ENCODE data around the gene MACROD2. TPM values are rescaled to one million over a fixed set of nuclear protein-coding genes. Genes with fewer than 3 reads are reported as not detected.
"Not testable (repeated sequence)": the region's sequence is repeated elsewhere in the genome, so short reads cannot be mapped to it uniquely, and the experiment has no call there.

Gene MACROD2
- total and polyA plus RNA-seq, 4 donors: 0.66 to 10.5 (median 3.3) TPM

- no peaks in the 10 kb centered on the region for H3K4me1 ChIP-seq (ENCODE audit: control insufficient read depth in 4 of 4, insufficient read depth in 4 of 4, low read length in 3 of 4)
- no peak for TF ChIP-seq RXRA (IDR thresholded peaks at IDR 0.05)
- TF ChIP-seq SP1 (IDR thresholded peaks at IDR 0.05): no peak
- TF ChIP-seq HNF4A (conservative IDR thresholded peaks at IDR 0.05): no peak
- TF ChIP-seq FOXA2 (IDR thresholded peaks at IDR 0.05): no peak
- TF ChIP-seq TAF1 (conservative IDR thresholded peaks at IDR 0.05): no peak
- TF ChIP-seq EGR1 (IDR thresholded peaks at IDR 0.05; ENCODE audit: low read depth in 2 of 2): no peak
- no peak for TF ChIP-seq JUND (IDR thresholded peaks at IDR 0.05)
- TF ChIP-seq YY1 (IDR thresholded peaks at IDR 0.05): no peak
- no peak for TF ChIP-seq FOXA1 (IDR thresholded peaks at IDR 0.05)
- TF ChIP-seq, protein P1, sequence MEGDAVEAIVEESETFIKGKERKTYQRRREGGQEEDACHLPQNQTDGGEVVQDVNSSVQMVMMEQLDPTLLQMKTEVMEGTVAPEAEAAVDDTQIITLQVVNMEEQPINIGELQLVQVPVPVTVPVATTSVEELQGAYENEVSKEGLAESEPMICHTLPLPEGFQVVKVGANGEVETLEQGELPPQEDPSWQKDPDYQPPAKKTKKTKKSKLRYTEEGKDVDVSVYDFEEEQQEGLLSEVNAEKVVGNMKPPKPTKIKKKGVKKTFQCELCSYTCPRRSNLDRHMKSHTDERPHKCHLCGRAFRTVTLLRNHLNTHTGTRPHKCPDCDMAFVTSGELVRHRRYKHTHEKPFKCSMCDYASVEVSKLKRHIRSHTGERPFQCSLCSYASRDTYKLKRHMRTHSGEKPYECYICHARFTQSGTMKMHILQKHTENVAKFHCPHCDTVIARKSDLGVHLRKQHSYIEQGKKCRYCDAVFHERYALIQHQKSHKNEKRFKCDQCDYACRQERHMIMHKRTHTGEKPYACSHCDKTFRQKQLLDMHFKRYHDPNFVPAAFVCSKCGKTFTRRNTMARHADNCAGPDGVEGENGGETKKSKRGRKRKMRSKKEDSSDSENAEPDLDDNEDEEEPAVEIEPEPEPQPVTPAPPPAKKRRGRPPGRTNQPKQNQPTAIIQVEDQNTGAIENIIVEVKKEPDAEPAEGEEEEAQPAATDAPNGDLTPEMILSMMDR (IDR thresholded peaks at IDR 0.05; ENCODE audit: low read depth, low read length, missing input control): no peak
- TF ChIP-seq GABPA (IDR thresholded peaks at IDR 0.05 in 1 of 2, conservative IDR thresholded peaks at IDR 0.05 in 1 of 2): no peak
- TF ChIP-seq, protein P2, sequence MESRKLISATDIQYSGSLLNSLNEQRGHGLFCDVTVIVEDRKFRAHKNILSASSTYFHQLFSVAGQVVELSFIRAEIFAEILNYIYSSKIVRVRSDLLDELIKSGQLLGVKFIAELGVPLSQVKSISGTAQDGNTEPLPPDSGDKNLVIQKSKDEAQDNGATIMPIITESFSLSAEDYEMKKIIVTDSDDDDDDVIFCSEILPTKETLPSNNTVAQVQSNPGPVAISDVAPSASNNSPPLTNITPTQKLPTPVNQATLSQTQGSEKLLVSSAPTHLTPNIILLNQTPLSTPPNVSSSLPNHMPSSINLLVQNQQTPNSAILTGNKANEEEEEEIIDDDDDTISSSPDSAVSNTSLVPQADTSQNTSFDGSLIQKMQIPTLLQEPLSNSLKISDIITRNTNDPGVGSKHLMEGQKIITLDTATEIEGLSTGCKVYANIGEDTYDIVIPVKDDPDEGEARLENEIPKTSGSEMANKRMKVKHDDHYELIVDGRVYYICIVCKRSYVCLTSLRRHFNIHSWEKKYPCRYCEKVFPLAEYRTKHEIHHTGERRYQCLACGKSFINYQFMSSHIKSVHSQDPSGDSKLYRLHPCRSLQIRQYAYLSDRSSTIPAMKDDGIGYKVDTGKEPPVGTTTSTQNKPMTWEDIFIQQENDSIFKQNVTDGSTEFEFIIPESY (IDR thresholded peaks at IDR 0.05): no peak
- no peak for TF ChIP-seq RAD21 (IDR thresholded peaks at IDR 0.05)
- TF ChIP-seq REST (IDR thresholded peaks at IDR 0.05): no peak
- TF ChIP-seq, protein P3, sequence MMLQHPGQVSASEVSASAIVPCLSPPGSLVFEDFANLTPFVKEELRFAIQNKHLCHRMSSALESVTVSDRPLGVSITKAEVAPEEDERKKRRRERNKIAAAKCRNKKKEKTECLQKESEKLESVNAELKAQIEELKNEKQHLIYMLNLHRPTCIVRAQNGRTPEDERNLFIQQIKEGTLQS (IDR thresholded peaks at IDR 0.05): no peak
- TF ChIP-seq, protein P4, sequence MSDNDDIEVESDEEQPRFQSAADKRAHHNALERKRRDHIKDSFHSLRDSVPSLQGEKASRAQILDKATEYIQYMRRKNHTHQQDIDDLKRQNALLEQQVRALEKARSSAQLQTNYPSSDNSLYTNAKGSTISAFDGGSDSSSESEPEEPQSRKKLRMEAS (IDR thresholded peaks at IDR 0.05): no peak
- TF ChIP-seq HNF4G (IDR thresholded peaks at IDR 0.05): no peak
- no peak for TF ChIP-seq NR2F2 (IDR thresholded peaks at IDR 0.05)
- DNase-seq (ENCODE audit: low spot score): no peak
- no peaks in the 10 kb centered on the region for H3K27me3 ChIP-seq (ENCODE audit: control insufficient read depth in 4 of 4, insufficient read depth in 4 of 4, low read length in 3 of 4)
- H3K36me3 ChIP-seq (ENCODE audit: control insufficient read depth in 4 of 4, insufficient read depth in 3 of 4, low read depth in 1 of 4, low read length in 3 of 4): no peaks in the 10 kb centered on the region
- H3K4me3 ChIP-seq (ENCODE audit: low read depth in 1 of 3, low read length in 3 of 3): no peak overlapping the region
- H3K9ac ChIP-seq (ENCODE audit: low read depth in 1 of 2, low read length in 2 of 2): no peak overlapping the region
- H3K9me3 ChIP-seq (ENCODE audit: control insufficient read depth in 4 of 4, low read length in 3 of 4): no peaks in the 10 kb centered on the region
- H3K27ac ChIP-seq (ENCODE audit: low read depth in 1 of 2, low read length in 2 of 2): no peak overlapping the region
Observed at GRCh38 chr20:14266246-14266645, 270.9 kb downstream of the MACROD2 start.

DNA sequence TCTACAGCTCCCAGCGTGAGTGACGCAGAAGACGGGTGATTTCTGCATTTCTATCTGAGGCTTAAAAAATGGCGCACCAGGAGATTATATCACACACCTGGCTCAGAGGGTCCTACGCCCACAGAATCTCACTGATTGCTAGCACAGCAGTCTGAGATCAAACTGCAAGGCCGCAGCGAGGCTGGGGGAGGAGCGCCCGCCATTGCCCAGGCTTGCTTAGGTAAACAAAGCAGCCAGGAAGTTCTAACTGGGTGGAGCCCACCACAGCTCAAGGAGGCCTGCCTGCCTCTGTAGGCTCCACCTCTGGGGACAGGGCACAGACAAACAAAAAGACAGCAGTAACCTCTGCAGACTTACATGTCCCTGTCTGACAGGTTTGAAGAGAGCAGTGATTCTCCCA lies 275.4 kb downstream of the MACROD2 start:
- not testable (repeated sequence) for H3K27me3 ChIP-seq (ENCODE audit: control insufficient read depth in 4 of 4, insufficient read depth in 4 of 4, low read length in 3 of 4); H3K4me1 ChIP-seq (ENCODE audit: control insufficient read depth in 4 of 4, insufficient read depth in 4 of 4, low read length in 3 of 4); H3K9me3 ChIP-seq (ENCODE audit: control insufficient read depth in 4 of 4, low read length in 3 of 4); H3K36me3 ChIP-seq (ENCODE audit: control insufficient read depth in 4 of 4, insufficient read depth in 3 of 4, low read depth in 1 of 4, low read length in 3 of 4); H3K9ac ChIP-seq (ENCODE audit: low read depth in 1 of 2, low read length in 2 of 2); H3K4me3 ChIP-seq (ENCODE audit: low read depth in 1 of 3, low read length in 3 of 3); DNase-seq (ENCODE audit: low spot score); H3K27ac ChIP-seq (ENCODE audit: low read depth in 1 of 2, low read length in 2 of 2)
- 98% methylated on average over 9 of the region's 9 CpGs for WGBS

All from liver (tissue), 9 donors.